IPS-20b (cell line): ENCODE results near the gene PCDH17.

Experiments
- H3K27ac ChIP-seq: one replicate; pipeline ENCODE4 v1.5.1; 2013; ENCODE audit warnings: low read length
- H3K27me3 ChIP-seq: 2 replicates; pipeline ENCODE4 v1.6.1; 2013; ENCODE audit warnings: mild to moderate bottlenecking, low read length, inconsistent platforms; ENCODE audit not compliant: insufficient read depth
- H3K36me3 ChIP-seq: 2 replicates; pipeline ENCODE4 v1.6.1; 2013; ENCODE audit warnings: low read depth, mild to moderate bottlenecking, inconsistent platforms, low read length, moderate library complexity; ENCODE audit not compliant: insufficient read depth
- H3K4me1 ChIP-seq: 2 replicates; pipeline ENCODE4 v1.6.1; 2013; ENCODE audit warnings: mild to moderate bottlenecking, control low read depth, inconsistent platforms, low read length, moderate library complexity; ENCODE audit not compliant: insufficient read depth
- H3K4me3 ChIP-seq: 2 replicates; pipeline ENCODE4 v1.5.1; 2013; ENCODE audit warnings: mild to moderate bottlenecking, low read length, inconsistent platforms
- H3K9ac ChIP-seq: 2 replicates; pipeline ENCODE4 v1.6.1; 2013; ENCODE audit warnings: low read depth, mild to moderate bottlenecking, inconsistent platforms, low read length, moderate library complexity
- H3K9me3 ChIP-seq: 2 replicates; pipeline ENCODE4 v1.6.1; 2013; ENCODE audit warnings: mild to moderate bottlenecking, low read depth, low read length, inconsistent platforms; ENCODE audit not compliant: insufficient read depth

PCDH17 gene

GRCh38 chr13:57627663-57628062 lies 3.9 kb upstream of the PCDH17 start:
- H3K27ac ChIP-seq: no peak overlapping the region
- H3K9me3 ChIP-seq: no peaks in the 10 kb centered on the region
- peaks cover 50% of the 10 kb centered on the region for H3K27me3 ChIP-seq
- H3K4me3 ChIP-seq: no peak overlapping the region
- H3K4me1 ChIP-seq: peaks cover 6% of the 10 kb centered on the region; the same call in 1 of the 2 replicates
- H3K36me3 ChIP-seq: no peaks in the 10 kb centered on the region
- H3K9ac ChIP-seq: no peak overlapping the region

GRCh38 chr13:57629391-57629804 lies 2.1 kb upstream of the PCDH17 start:
- Histone ChIP-seq H3K4me3 (peak overlapping the region; percentile 85), H3K27me3 (peaks cover 67% of the 10 kb centered on the region), H3K27ac (no peak overlapping the region), H3K36me3 (no peaks in the 10 kb centered on the region), H3K9ac (peak overlapping the region; percentile 7; the same call in 1 of the 2 replicates), H3K9me3 (no peaks in the 10 kb centered on the region), H3K4me1 (peaks cover under 1% of the 10 kb centered on the region; the same call in 1 of the 2 replicates)

GRCh38 chr13:57629821-57630235 lies 1.7 kb upstream of the PCDH17 start:
- Histone ChIP-seq H3K4me3 (peak overlapping the region; percentile 85), H3K27me3 (peaks cover 72% of the 10 kb centered on the region), H3K9me3 (no peaks in the 10 kb centered on the region), H3K4me1 (no peaks in the 10 kb centered on the region; the same call in 1 of the 2 replicates), H3K9ac (peak overlapping the region; percentile 7; the same call in 1 of the 2 replicates), H3K36me3 (no peaks in the 10 kb centered on the region), H3K27ac (no peak overlapping the region)

- H3K4me1 ChIP-seq: no peaks in the 10 kb centered on the region; the same call in 1 of the 2 replicates
- no peaks in the 10 kb centered on the region for H3K9me3 ChIP-seq
- peak overlapping the region; percentile 2; the same call in 1 of the 2 replicates for H3K9ac ChIP-seq
- peaks cover 83% of the 10 kb centered on the region for H3K27me3 ChIP-seq
- no peak overlapping the region for H3K27ac ChIP-seq
- peak overlapping the region; percentile 85 for H3K4me3 ChIP-seq
- H3K36me3 ChIP-seq: no peaks in the 10 kb centered on the region
Measured at GRCh38 chr13:57630661-57631595, 616 bp upstream of the PCDH17 start.

- peaks cover 98% of the 10 kb centered on the region for H3K27me3 ChIP-seq
- no peaks in the 10 kb centered on the region for H3K36me3 ChIP-seq
- no peaks in the 10 kb centered on the region; the same call in 1 of the 2 replicates for H3K4me1 ChIP-seq
- peak overlapping the region; percentile 2; the same call in 1 of the 2 replicates for H3K9ac ChIP-seq
- no peaks in the 10 kb centered on the region for H3K9me3 ChIP-seq
- no peak overlapping the region for H3K27ac ChIP-seq
- peak overlapping the region; percentile 85 for H3K4me3 ChIP-seq
Measured at GRCh38 chr13:57632276-57633140, 964 bp downstream of the PCDH17 start.

- Histone ChIP-seq H3K9ac (no peak overlapping the region), H3K36me3 (no peaks in the 10 kb centered on the region), H3K27ac (no peak overlapping the region), H3K27me3 (peaks cover 90% of the 10 kb centered on the region), H3K4me3 (peak overlapping the region; percentile 85), H3K9me3 (no peaks in the 10 kb centered on the region), H3K4me1 (no peaks in the 10 kb centered on the region; the same call in 1 of the 2 replicates)
Measured at GRCh38 chr13:57633141-57633949, 1.8 kb downstream of the PCDH17 start.

GRCh38 chr13:57633950-57634838 lies 2.6 kb downstream of the PCDH17 start:
- peaks cover 82% of the 10 kb centered on the region for H3K27me3 ChIP-seq

GRCh38 chr13:57634839-57635165 lies 3.3 kb downstream of the PCDH17 start:
- Histone ChIP-seq H3K4me1 (no peaks in the 10 kb centered on the region; the same call in 1 of the 2 replicates), H3K9me3 (no peaks in the 10 kb centered on the region), H3K9ac (no peak overlapping the region), H3K27me3 (peaks cover 77% of the 10 kb centered on the region), H3K4me3 (peak overlapping the region; percentile 67), H3K27ac (no peak overlapping the region), H3K36me3 (no peaks in the 10 kb centered on the region)

More at GRCh38 chr13:57633950-57634838, 2.6 kb downstream of the PCDH17 start:
- H3K36me3 ChIP-seq: no peaks in the 10 kb centered on the region
- no peak overlapping the region for H3K27ac ChIP-seq
- no peak overlapping the region for H3K9ac ChIP-seq
- H3K4me3 ChIP-seq: peak overlapping the region; percentile 67
- H3K9me3 ChIP-seq: no peaks in the 10 kb centered on the region
- H3K4me1 ChIP-seq: no peaks in the 10 kb centered on the region; the same call in 1 of the 2 replicates

GRCh38 chr13:57635541-57636085 lies 4.1 kb downstream of the PCDH17 start:
- no peak overlapping the region for H3K27ac ChIP-seq
- no peaks in the 10 kb centered on the region for H3K9me3 ChIP-seq
- no peaks in the 10 kb centered on the region; the same call in 1 of the 2 replicates for H3K4me1 ChIP-seq
- no peaks in the 10 kb centered on the region for H3K36me3 ChIP-seq
- no peak overlapping the region; the same call in 1 of the 2 replicates for H3K4me3 ChIP-seq
- H3K9ac ChIP-seq: no peak overlapping the region
- peaks cover 69% of the 10 kb centered on the region for H3K27me3 ChIP-seq

GRCh38 chr13:57636816-57637215 lies 5.3 kb downstream of the PCDH17 start:
- H3K36me3 ChIP-seq: no peaks in the 10 kb centered on the region
- H3K4me3 ChIP-seq: no peak overlapping the region
- no peak overlapping the region for H3K9ac ChIP-seq
- H3K27ac ChIP-seq: no peak overlapping the region
- no peaks in the 10 kb centered on the region for H3K9me3 ChIP-seq
- H3K4me1 ChIP-seq: no peaks in the 10 kb centered on the region
- peaks cover 57% of the 10 kb centered on the region for H3K27me3 ChIP-seq
